Measurements from ENCODE around the gene PPIF.

The PPIF gene

DNA sequence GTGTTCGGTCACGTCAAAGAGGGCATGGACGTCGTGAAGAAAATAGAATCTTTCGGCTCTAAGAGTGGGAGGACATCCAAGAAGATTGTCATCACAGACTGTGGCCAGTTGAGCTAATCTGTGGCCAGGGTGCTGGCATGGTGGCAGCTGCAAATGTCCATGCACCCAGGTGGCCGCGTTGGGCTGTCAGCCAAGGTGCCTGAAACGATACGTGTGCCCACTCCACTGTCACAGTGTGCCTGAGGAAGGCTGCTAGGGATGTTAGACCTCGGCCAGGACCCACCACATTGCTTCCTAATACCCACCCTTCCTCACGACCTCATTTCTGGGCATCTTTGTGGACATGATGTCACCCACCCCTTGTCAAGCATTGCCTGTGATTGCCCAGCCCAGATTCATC lies 6.5 kb downstream of the PPIF start:
- H3K4me3 ChIP-seq (ENCODE audit: low read depth, low read length) = no peak overlapping the region
- TF ChIP-seq, protein P1, sequence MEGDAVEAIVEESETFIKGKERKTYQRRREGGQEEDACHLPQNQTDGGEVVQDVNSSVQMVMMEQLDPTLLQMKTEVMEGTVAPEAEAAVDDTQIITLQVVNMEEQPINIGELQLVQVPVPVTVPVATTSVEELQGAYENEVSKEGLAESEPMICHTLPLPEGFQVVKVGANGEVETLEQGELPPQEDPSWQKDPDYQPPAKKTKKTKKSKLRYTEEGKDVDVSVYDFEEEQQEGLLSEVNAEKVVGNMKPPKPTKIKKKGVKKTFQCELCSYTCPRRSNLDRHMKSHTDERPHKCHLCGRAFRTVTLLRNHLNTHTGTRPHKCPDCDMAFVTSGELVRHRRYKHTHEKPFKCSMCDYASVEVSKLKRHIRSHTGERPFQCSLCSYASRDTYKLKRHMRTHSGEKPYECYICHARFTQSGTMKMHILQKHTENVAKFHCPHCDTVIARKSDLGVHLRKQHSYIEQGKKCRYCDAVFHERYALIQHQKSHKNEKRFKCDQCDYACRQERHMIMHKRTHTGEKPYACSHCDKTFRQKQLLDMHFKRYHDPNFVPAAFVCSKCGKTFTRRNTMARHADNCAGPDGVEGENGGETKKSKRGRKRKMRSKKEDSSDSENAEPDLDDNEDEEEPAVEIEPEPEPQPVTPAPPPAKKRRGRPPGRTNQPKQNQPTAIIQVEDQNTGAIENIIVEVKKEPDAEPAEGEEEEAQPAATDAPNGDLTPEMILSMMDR (conservative IDR thresholded peaks at IDR 0.05; ENCODE audit: low read depth, low read length) = no peak
- DNase-seq (ENCODE audit: low read depth) = no peak

DNA sequence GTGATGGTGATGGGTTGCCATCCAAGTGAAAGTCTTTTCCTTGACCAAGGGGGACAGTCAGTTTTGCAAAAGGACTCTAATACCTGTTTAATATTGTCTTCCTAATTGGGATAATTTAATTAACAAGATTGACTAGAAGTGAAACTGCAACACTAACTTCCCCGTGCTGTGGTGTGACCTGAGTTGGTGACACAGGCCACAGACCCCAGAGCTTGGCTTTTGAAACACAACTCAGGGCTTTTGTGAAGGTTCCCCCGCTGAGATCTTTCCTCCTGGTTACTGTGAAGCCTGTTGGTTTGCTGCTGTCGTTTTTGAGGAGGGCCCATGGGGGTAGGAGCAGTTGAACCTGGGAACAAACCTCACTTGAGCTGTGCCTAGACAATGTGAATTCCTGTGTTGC lies 6.9 kb downstream of the PPIF start:
- H3K4me3 ChIP-seq (ENCODE audit: low read depth, low read length) = no peak overlapping the region
- TF ChIP-seq, protein P1 (conservative IDR thresholded peaks at IDR 0.05; ENCODE audit: low read depth, low read length) = no peak
- no peak for DNase-seq (ENCODE audit: low read depth)

DNA sequence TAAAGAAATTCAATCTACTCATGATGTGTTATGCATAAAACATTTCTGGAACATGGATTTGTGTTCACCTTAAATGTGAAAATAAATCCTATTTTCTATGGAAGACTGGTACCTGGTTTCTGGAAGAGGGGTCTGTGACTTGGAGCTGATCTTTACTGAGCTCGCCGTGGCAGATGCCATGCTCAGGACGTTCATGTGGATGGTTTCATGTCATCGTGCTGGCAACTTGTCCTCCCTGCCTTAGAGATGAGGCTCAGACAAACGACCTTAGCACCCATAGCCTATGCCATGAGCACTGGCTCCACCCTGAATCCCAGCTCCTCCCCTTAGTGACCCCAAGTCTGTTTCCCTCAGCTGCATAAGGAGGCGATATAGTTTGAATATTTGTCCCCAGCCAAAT lies 7.3 kb downstream of the PPIF start:
- DNase-seq (ENCODE audit: low read depth) = no peak

DNA sequence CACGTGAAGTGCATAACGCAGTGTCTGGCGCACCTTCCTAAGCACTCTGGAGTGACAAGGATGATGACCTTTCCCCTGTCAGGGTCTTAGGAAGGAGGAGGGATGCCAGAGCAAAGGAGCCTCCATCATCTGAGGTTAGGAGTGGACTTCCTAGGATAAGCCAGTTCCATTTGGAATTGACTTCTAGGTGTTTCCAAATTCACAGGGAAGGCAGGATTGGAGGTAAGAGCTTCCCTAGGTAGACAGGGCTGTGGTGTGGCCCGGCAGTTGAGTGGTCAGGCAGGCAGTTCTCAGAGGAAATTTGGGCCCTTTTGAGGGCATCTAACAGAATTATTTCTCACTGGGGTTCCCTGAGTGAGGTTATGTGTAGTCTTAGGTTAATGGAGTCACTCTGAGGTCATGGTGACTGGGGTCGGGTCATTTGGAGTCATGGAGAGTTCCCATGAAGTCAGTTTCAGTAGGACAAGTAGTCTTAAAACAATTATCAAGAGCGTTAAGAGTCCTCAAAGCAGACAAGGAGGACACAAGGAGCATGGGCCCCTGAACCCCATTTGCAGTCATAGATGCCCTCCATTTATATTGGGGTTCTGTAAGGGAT lies 8.2 kb downstream of the PPIF start:
- no peak overlapping the region for H3K4me3 ChIP-seq (ENCODE audit: low read depth, low read length)
- no peak for DNase-seq (ENCODE audit: low read depth)
- TF ChIP-seq, protein P1 (conservative IDR thresholded peaks at IDR 0.05; ENCODE audit: low read depth, low read length) = no peak

More for the DNA sequence above, 7.3 kb downstream of the PPIF start:
- TF ChIP-seq, protein P1 (conservative IDR thresholded peaks at IDR 0.05; ENCODE audit: low read depth, low read length) = no peak
- H3K4me3 ChIP-seq (ENCODE audit: low read depth, low read length) = no peak overlapping the region

DNA sequence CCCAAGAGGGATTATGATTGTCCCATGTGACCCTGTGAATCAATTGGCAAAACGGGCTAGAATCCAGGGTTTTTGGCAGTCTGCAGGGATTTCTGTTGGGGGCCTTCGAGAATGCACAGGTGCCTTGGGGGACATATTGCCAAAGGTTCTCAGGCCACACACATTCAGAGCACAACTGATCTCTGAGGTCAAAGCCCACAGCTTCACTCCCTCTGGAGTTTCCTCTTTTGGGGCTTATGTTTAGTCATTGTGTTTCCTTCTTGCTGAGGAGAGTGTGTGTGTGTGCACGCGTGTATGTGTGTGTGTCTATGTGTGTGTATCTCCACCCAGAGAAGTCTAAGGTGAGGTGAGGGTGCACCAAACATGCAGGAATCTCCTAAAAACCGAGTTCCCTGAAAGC lies 8.8 kb downstream of the PPIF start:
- no peak overlapping the region for H3K4me3 ChIP-seq (ENCODE audit: low read depth, low read length)
- DNase-seq (ENCODE audit: low read depth) = no peak
- TF ChIP-seq, protein P1 (conservative IDR thresholded peaks at IDR 0.05; ENCODE audit: low read depth, low read length) = no peak

DNA sequence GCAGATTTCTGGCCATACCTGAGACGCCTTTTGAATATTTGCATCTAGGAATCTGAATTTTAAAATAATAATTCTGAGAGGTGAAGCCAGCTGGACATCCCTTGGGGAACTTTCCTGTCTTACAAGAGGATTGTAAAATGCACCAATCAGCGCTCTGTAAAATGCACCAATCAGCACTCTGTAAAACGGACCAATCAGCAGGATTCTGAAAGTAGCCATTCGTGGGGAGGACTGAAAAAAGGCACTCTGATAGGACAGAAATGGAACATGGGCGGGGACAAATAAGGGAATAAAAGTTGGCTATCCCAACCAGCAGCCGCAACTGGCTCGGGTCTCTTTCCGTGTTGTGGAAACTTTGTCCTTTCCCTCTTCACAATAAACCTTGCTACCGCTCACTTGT lies 9.9 kb downstream of the PPIF start:
- TF ChIP-seq, protein P1 (conservative IDR thresholded peaks at IDR 0.05; ENCODE audit: low read depth, low read length) = no peak
- no peak for DNase-seq (ENCODE audit: low read depth)
- no peak overlapping the region for H3K4me3 ChIP-seq (ENCODE audit: low read depth, low read length)

DNA sequence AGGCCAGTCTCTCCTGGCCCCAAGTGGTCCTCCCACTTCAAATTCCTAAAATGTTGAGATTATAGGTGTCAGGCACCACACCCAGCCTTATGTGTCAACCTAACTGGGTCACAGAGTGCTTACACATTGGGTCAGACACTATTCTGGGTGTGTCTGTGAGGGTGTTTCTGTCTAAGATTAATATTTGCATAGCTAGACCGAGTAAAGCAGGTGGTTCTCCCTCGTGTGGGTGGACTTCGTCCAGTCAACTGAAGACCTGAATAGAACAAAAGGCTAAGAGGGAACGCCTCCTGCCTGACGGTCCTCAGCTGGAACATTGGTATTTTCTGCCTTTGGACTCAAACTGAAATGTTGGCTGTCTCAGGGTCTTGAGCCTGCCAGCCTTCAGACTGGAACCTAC lies 11.5 kb downstream of the PPIF start:
- no peak overlapping the region for H3K4me3 ChIP-seq (ENCODE audit: low read depth, low read length)
- no peak for DNase-seq (ENCODE audit: low read depth)
- TF ChIP-seq, protein P1 (conservative IDR thresholded peaks at IDR 0.05; ENCODE audit: low read depth, low read length) = no peak

Measured in choroid plexus epithelial cell (primary cell).